Muscle of leg (tissue), 16 donors: ENCODE measurements around the gene LHX4. TPM values are rescaled to one million over a fixed set of nuclear protein-coding genes. Genes with fewer than 3 reads are reported as not detected.

Source experiments
- DNase-seq: peaks from one replicate; pipeline ENCODE4 v3.0.0; 2013
- H3K27ac ChIP-seq: one replicate; pipeline ENCODE4 v1.5.1; 2013; ENCODE audit warnings: mild to moderate bottlenecking, low read length, control low read depth
- H3K27me3 ChIP-seq: one replicate; pipeline ENCODE4 v1.6.1; 2013; ENCODE audit warnings: low read length; ENCODE audit not compliant: control insufficient read depth, insufficient read depth
- H3K36me3 ChIP-seq: one replicate; pipeline ENCODE4 v1.6.1; 2013; ENCODE audit warnings: low read length; ENCODE audit not compliant: control insufficient read depth, insufficient read depth
- H3K4me1 ChIP-seq: one replicate; pipeline ENCODE4 v1.6.1; 2013; ENCODE audit warnings: low read length; ENCODE audit not compliant: control insufficient read depth, insufficient read depth
- H3K4me3 ChIP-seq: one replicate; pipeline ENCODE4 v1.5.1; 2013; ENCODE audit warnings: low read length, control low read depth
- H3K9me3 ChIP-seq: replicated peaks from 2 replicates; pipeline ENCODE4 v1.6.1; 2013; ENCODE audit warnings: low read depth, low read length; ENCODE audit not compliant: control insufficient read depth
- WGBS: methylation state at CpG from one replicate; pipeline ENCODE4 v1.1.5; 2013; ENCODE audit warnings: missing lambda C conversion rate; ENCODE audit not compliant: insufficient coverage; 5-methylcytosine and 5-hydroxymethylcytosine counted together
- long read RNA-seq, 11 donors: transcript quantifications; one replicate each; lab custom pipeline, GENCODE V29; 2026
- polyA plus RNA-seq, 8 donors: library from polyadenylated mRNA; unstranded; fragments of 120-200 nt; gene quantifications; one replicate each; pipeline versions ENCODE4 v1.2.1 to v1.2.3, GENCODE V29; 2013; ENCODE audit warnings: inconsistent platforms in 1 of 8, low replicate concordance in 1 of 8; ENCODE audit not compliant: insufficient read length in 8 of 8, insufficient read depth in 1 of 8
- total RNA-seq: library from RNA; stranded (reverse); fragments of 120-200 nt; gene quantifications from one replicate; pipeline ENCODE4 v1.2.4, GENCODE V29; 2013

LHX4 gene
- total RNA-seq (0.04 TPM), polyA plus RNA-seq (1 to 10 TPM in 5 of 8 donors, under 1 TPM in 3; 0.44 to 2.1 (median 1.2) TPM)
- long read RNA-seq, donor 1 = 0 reads
- long read RNA-seq, donor 2 = 0 reads
- long read RNA-seq, donor 3 = 0 reads
- long read RNA-seq, donor 4 = 0 reads
- long read RNA-seq, donor 5, partial matches to known transcripts = 45 of 100 reads
- long read RNA-seq, donor 5, other reads (novel, unspliced or antisense) = 55 of 100 reads
- long read RNA-seq, donor 6 = 0 reads
- long read RNA-seq, donor 7 = 0 reads
- long read RNA-seq, donor 8, partial matches to known transcripts = 32 of 32 reads
- long read RNA-seq, donor 8, other reads (novel, unspliced or antisense) = 0 of 32 reads
- long read RNA-seq, donor 9, partial matches to known transcripts = 18 of 29 reads
- long read RNA-seq, donor 9, other reads (novel, unspliced or antisense) = 11 of 29 reads
- long read RNA-seq, donor 10 = 0 reads
- long read RNA-seq, donor 11 = 0 reads

- Histone ChIP-seq H3K27ac (no peak within 1 kb of the TSS), H3K36me3 (no peaks in the 10 kb centered on the region), H3K4me3 (peak within 1 kb of the TSS; percentile 38), H3K27me3 (peaks cover 88% of the 10 kb centered on the region), H3K4me1 (peaks cover 41% of the 10 kb centered on the region), H3K9me3 (no peaks in the 10 kb centered on the region)
- DNase-seq = no peak
- under 1% methylated on average over 78 of the region's 105 CpGs for WGBS
Measured at GRCh38 chr1:180229483-180230415, at the start of gene LHX4. TSS of gene LHX4 (plus strand) at chr1:180230264. CDS start at chr1:180230530, 266 bp downstream.

- Histone ChIP-seq H3K9me3 (no peaks in the 10 kb centered on the region), H3K36me3 (peaks cover 21% of the 10 kb centered on the region)
- 68% methylated on average over 4 of the region's 7 CpGs for WGBS
Measured at GRCh38 chr1:180181048-180181447, 49.0 kb upstream of the LHX4 start.

DNA sequence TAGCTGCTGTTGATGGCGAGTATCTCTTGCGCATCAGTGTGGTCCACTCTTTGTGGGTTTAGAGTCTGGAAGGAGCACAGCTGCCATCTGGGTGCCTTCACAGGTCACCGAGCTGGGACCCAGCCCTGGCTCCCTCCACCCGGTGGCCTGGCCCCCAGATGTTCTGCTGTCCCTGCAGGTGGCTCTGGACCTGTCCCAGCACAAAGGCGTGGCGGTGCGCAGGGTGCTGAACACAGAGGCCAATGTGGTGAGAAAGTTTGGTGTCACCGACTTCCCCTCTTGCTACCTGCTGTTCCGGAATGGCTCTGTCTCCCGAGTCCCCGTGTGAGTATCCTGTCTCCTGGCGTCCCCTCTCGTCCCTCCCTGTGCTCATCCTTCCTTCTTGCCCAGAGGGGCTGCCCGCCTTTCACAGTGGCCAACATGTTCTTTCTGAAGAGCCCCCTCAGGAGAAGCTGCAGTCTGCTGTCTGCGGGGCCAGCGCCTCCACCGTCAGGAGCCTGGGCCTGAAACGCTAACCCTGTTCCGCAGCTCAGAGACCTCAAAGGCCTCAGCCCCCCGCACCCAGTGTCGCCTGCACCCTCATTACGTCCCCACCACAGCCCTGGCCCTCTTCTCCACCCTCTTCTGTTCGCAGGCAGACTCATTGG is 47.9 kb upstream of the LHX4 start:
- no peak for DNase-seq
- Histone ChIP-seq H3K4me3 (no peak overlapping the region), H3K36me3 (peaks cover 28% of the 10 kb centered on the region), H3K4me1 (no peaks in the 10 kb centered on the region), H3K9me3 (no peaks in the 10 kb centered on the region), H3K27me3 (no peaks in the 10 kb centered on the region), H3K27ac (no peak overlapping the region)
- WGBS = 86% methylated on average over 17 of the region's 23 CpGs

More at GRCh38 chr1:180181048-180181447, 49.0 kb upstream of the LHX4 start:
- no peak overlapping the region for H3K4me3 ChIP-seq
- no peak for DNase-seq
- H3K27ac ChIP-seq = no peak overlapping the region
- no peaks in the 10 kb centered on the region for H3K4me1 ChIP-seq
- H3K27me3 ChIP-seq = no peaks in the 10 kb centered on the region

GRCh38 chr1:180182643-180183311 is 47.3 kb upstream of the LHX4 start:
- no peaks in the 10 kb centered on the region for H3K4me1 ChIP-seq
- 94% methylated on average over 21 of the region's 22 CpGs for WGBS
- no peak overlapping the region for H3K4me3 ChIP-seq
- H3K27me3 ChIP-seq = no peaks in the 10 kb centered on the region
- DNase-seq = no peak
- H3K27ac ChIP-seq = no peak overlapping the region
- H3K36me3 ChIP-seq = peaks cover 31% of the 10 kb centered on the region
- no peaks in the 10 kb centered on the region for H3K9me3 ChIP-seq

DNA sequence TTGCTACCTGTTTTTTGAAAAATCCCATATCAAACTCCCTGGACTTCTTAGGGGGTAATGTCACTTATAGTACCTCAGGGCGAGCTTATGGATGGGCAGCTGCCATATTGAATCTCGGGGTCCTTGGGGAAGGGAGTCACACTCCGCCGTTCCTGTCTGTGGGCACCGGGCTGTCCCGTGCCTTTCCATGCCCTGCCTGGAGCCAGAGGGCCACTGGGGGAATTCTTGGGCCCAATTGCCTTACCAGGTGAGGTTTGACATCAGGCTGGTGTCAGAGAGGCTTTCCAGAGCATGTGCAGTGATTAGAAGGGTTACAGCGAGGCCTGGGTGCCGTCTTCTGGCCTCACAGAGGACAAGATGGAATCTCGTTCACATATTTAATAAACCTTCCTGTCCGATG is 46.6 kb upstream of the LHX4 start:
- Histone ChIP-seq H3K27me3 (no peaks in the 10 kb centered on the region), H3K36me3 (peaks cover 31% of the 10 kb centered on the region), H3K4me3 (no peak overlapping the region), H3K27ac (no peak overlapping the region), H3K4me1 (no peaks in the 10 kb centered on the region), H3K9me3 (no peaks in the 10 kb centered on the region)
- DNase-seq = no peak
- WGBS = 87% methylated on average over 10 of the region's 10 CpGs

- Histone ChIP-seq H3K4me3 (no peak overlapping the region), H3K4me1 (peaks cover 4% of the 10 kb centered on the region), H3K27ac (no peak overlapping the region), H3K36me3 (peaks cover 31% of the 10 kb centered on the region), H3K27me3 (no peaks in the 10 kb centered on the region), H3K9me3 (no peaks in the 10 kb centered on the region)
- DNase-seq = no peak
- no CpG with 5 or more reads among the region's 9 CpGs for WGBS
Measured at GRCh38 chr1:180184041-180184440, 46.0 kb upstream of the LHX4 start.

- H3K27me3 ChIP-seq = no peaks in the 10 kb centered on the region
- H3K4me1 ChIP-seq = peaks cover 8% of the 10 kb centered on the region
- no peak overlapping the region for H3K27ac ChIP-seq
- H3K4me3 ChIP-seq = no peak overlapping the region
- H3K36me3 ChIP-seq = peaks cover 33% of the 10 kb centered on the region
- no peak for DNase-seq
- WGBS = 100% methylated on average over 4 of the region's 5 CpGs
- no peaks in the 10 kb centered on the region for H3K9me3 ChIP-seq
Measured at GRCh38 chr1:180185281-180185680, 44.8 kb upstream of the LHX4 start.

GRCh38 chr1:180185971-180186645 is 44.0 kb upstream of the LHX4 start:
- WGBS = 91% methylated on average over 7 of the region's 9 CpGs
- peaks cover 40% of the 10 kb centered on the region for H3K36me3 ChIP-seq
- no peak overlapping the region for H3K27ac ChIP-seq

DNA sequence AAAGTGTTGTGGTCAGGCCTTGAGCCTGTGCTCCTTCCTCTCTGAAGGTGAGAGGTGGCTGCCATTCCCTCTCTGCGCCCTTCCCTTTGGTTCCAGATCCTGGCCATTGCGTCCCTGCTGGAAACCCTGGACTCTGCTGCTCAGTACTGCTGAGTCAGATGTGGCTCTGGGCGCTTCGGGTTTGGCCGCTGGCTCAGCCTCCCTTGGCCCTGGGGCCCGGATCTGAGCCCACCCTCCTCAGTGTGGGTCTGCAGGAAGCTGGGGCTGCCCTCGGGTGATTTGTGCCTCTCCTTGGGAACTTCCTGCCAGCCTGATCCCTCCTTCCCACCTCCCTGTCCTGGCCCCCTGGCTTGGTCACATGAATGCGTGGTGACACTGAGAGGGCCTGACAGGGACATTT is 43.2 kb upstream of the LHX4 start:
- no peak for DNase-seq
- Histone ChIP-seq H3K27ac (no peak overlapping the region), H3K4me1 (peaks cover 8% of the 10 kb centered on the region), H3K27me3 (no peaks in the 10 kb centered on the region), H3K4me3 (no peak overlapping the region), H3K36me3 (peaks cover 43% of the 10 kb centered on the region), H3K9me3 (no peaks in the 10 kb centered on the region)
- WGBS = 62% methylated on average over 7 of the region's 8 CpGs

More at GRCh38 chr1:180185971-180186645, 44.0 kb upstream of the LHX4 start:
- DNase-seq = no peak
- Histone ChIP-seq H3K4me1 (peaks cover 8% of the 10 kb centered on the region), H3K27me3 (no peaks in the 10 kb centered on the region), H3K9me3 (no peaks in the 10 kb centered on the region), H3K4me3 (no peak overlapping the region)
